GM23338 (cell line): ENCODE measurements around the gene TGFBR3.

Experiments used
- CREB1 ChIP-seq: fragments of 250-450 bp; sonication (Bioruptor Pico); IDR thresholded peaks from 2 replicates; pipeline ENCODE4 v1.5.0; 2020; ENCODE audit warnings: low read depth, mild to moderate bottlenecking, moderate library complexity
- CTCF ChIP-seq, 2 experiments: fragments of 200-600 bp in 1 of 2; sonication (generic) in 1 of 2; conservative IDR thresholded peaks; 2 replicates each; pipeline versions ENCODE4 v1.5.1 to v1.6.1; 2016 to 2017; ENCODE audit warnings: antibody characterized with exemption in 2 of 2, low read depth in 2 of 2, mild to moderate bottlenecking in 2 of 2, moderate library complexity in 1 of 2
- POLR2AphosphoS5 ChIP-seq: IDR thresholded peaks from 2 replicates; pipeline ENCODE4 v1.6.1; 2016; ENCODE audit warnings: antibody characterized with exemption, low read depth

GRCh38 chr1:91916046-91916445, 30.1 kb upstream of the TGFBR3 start:
- no peak for TF ChIP-seq CTCF (conservative IDR thresholded peaks at IDR 0.05; ENCODE audit: low read depth in 2 of 2)
- no peak for TF ChIP-seq POLR2AphosphoS5
- TF ChIP-seq CREB1 (CRISPR knock-in tag) = no peak
